ENCODE measurements around the gene NIN. TPM values are rescaled to one million over a fixed set of nuclear protein-coding genes. Genes with fewer than 3 reads are reported as not detected.

Gene NIN
- polyA plus RNA-seq, 1 donor from 2014 or later, result 47.6 TPM

- H3K79me2 ChIP-seq (replicated peaks; ENCODE audit: insufficient read depth, low read length), result no peaks in the 10 kb centered on the region
- peaks cover 3% of the 10 kb centered on the region for H3F3A ChIP-seq (ENCODE audit: insufficient read depth, low read length, poor library complexity, severe bottlenecking)
- TF ChIP-seq EP300 (conservative IDR thresholded peaks at IDR 0.05; ENCODE audit: poor library complexity, severe bottlenecking) (no peak), MXI1 (conservative IDR thresholded peaks at IDR 0.05; ENCODE audit: poor library complexity, severe bottlenecking) (no peak), CTCF (IDR thresholded peaks at IDR 0.05; ENCODE audit: poor library complexity, severe bottlenecking) (no peak), TAF1 (IDR thresholded peaks at IDR 0.05; ENCODE audit: low read depth) (no peak), REST (IDR thresholded peaks at IDR 0.05; ENCODE audit: borderline replicate concordance) (no peak), POLR2AphosphoS5 (IDR thresholded peaks at IDR 0.05) (no peak), EZH2 (IDR thresholded peaks at IDR 0.05; ENCODE audit: borderline replicate concordance, insufficient read depth, low read length, poor library complexity, severe bottlenecking) (no peak), SMC3 (conservative IDR thresholded peaks at IDR 0.05; ENCODE audit: poor library complexity) (no peak), RAD21 (conservative IDR thresholded peaks at IDR 0.05) (no peak)
- no peaks in the 10 kb centered on the region for H3K9me2 ChIP-seq (ENCODE audit: insufficient read depth, low read length)
- H3K4me3 ChIP-seq (ENCODE audit: low read length), result no peak overlapping the region
- no peak overlapping the region for H3K27ac ChIP-seq (ENCODE audit: low read length)
- H3K9ac ChIP-seq (ENCODE audit: low read length), result no peak overlapping the region
- H2AFZ ChIP-seq (ENCODE audit: low read depth, low read length), result no peak overlapping the region
- no peak overlapping the region for H3K4me2 ChIP-seq (ENCODE audit: low read length)
- H3K36me3 ChIP-seq (ENCODE audit: insufficient read depth, low read length), result no peaks in the 10 kb centered on the region
- no peaks in the 10 kb centered on the region for H3K27me3 ChIP-seq (ENCODE audit: insufficient read depth, low read depth, low read length)
- no peaks in the 10 kb centered on the region for H3K9me3 ChIP-seq (ENCODE audit: low read length)
- no peaks in the 10 kb centered on the region for H4K20me1 ChIP-seq (ENCODE audit: insufficient read depth)
These were observed 3.9 kb upstream of the NIN start for GRCh38 chr14:50834802-50835276.

- Histone ChIP-seq H3K4me2 (ENCODE audit: low read length) (no peak overlapping the region), H3K79me2 (replicated peaks; ENCODE audit: insufficient read depth, low read length) (peaks cover 4% of the 10 kb centered on the region), H4K20me1 (ENCODE audit: insufficient read depth) (no peaks in the 10 kb centered on the region), H3K27ac (ENCODE audit: low read length) (no peak overlapping the region), H3K27me3 (ENCODE audit: insufficient read depth, low read depth, low read length) (no peaks in the 10 kb centered on the region), H3K9me2 (ENCODE audit: insufficient read depth, low read length) (no peaks in the 10 kb centered on the region), H3K9me3 (ENCODE audit: low read length) (no peaks in the 10 kb centered on the region), H3K9ac (ENCODE audit: low read length) (no peak overlapping the region), H3K36me3 (ENCODE audit: insufficient read depth, low read length) (no peaks in the 10 kb centered on the region), H2AFZ (ENCODE audit: low read depth, low read length) (no peak overlapping the region), H3F3A (ENCODE audit: insufficient read depth, low read length, poor library complexity, severe bottlenecking) (peaks cover 3% of the 10 kb centered on the region), H3K4me3 (ENCODE audit: low read length) (no peak overlapping the region)
- no peak for TF ChIP-seq EP300 (conservative IDR thresholded peaks at IDR 0.05; ENCODE audit: poor library complexity, severe bottlenecking)
- no peak for TF ChIP-seq TAF1 (IDR thresholded peaks at IDR 0.05; ENCODE audit: low read depth)
- no peak for TF ChIP-seq REST (IDR thresholded peaks at IDR 0.05; ENCODE audit: borderline replicate concordance)
- no peak for TF ChIP-seq MXI1 (conservative IDR thresholded peaks at IDR 0.05; ENCODE audit: poor library complexity, severe bottlenecking)
- TF ChIP-seq SMC3 (conservative IDR thresholded peaks at IDR 0.05; ENCODE audit: poor library complexity), result no peak
- TF ChIP-seq EZH2 (IDR thresholded peaks at IDR 0.05; ENCODE audit: borderline replicate concordance, insufficient read depth, low read length, poor library complexity, severe bottlenecking), result no peak
- TF ChIP-seq POLR2AphosphoS5 (IDR thresholded peaks at IDR 0.05), result no peak
- no peak for TF ChIP-seq RAD21 (conservative IDR thresholded peaks at IDR 0.05)
- TF ChIP-seq CTCF (IDR thresholded peaks at IDR 0.05; ENCODE audit: poor library complexity, severe bottlenecking), result no peak
These were observed 2.1 kb upstream of the NIN start for GRCh38 chr14:50832935-50833630.
